HG02981 (cell line): ENCODE data around the gene SYCE3.
"Not testable (repeated sequence)": the region's sequence is repeated elsewhere in the genome, so short reads cannot be mapped to it uniquely, and the experiment has no call there.

Source experiments
- ATAC-seq: cut with Tn5 transposase; IDR thresholded peaks from one replicate; pipeline ENCODE4 v1.9.1; 2021; ENCODE audit warnings: mild to moderate bottlenecking, moderate library complexity; ENCODE audit not compliant: unreplicated experiment

The SYCE3 gene

DNA sequence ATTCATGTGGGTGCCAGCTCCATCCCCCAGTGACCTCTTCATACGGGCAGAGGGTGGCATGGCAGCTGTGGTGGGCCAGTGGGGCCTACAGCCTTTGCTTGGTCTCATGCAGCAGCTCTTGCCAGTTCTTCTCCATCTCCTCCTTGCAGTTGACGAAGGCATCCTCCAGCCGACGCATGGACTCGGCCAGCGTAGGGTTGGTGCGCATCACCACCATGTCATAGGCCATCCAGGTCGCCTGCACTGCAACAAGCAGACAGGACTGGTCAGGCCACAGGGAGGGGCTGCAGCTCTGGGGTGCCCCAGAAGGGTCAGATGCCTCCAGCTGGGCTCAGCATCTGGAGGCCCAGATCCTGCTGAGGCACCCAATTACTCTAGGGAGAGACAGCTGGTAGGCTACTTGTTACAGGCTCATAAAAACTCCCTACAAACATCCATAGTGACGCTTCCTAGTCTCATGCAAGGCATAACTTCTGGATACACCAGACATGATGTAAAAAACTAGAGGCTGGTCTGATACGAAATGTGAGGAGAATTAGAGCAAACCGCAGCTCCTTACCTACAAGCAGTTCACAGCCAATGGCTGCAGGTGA lies 11.5 kb downstream of the SYCE3 start:
- no peak for ATAC-seq

DNA sequence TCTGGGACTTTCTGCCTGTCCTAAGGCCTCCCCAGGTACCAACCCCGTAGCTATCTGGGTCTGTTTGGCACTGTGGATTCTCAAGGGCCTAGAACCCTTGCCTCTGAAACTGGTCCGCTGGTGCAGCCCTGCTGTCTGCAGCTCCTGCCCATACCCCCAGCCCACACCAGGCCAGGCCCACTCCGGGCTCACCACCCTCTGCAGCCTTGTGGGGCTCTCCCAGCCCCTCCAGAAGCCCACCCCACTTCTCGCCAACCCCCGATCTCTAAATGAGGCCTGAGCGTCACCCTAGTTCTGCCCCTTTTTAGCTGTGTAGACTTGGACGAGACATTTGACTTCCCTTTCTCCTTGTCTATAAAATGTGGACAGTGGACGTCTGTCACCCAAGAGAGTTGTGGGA lies 12.3 kb downstream of the SYCE3 start:
- ATAC-seq, result no peak

DNA sequence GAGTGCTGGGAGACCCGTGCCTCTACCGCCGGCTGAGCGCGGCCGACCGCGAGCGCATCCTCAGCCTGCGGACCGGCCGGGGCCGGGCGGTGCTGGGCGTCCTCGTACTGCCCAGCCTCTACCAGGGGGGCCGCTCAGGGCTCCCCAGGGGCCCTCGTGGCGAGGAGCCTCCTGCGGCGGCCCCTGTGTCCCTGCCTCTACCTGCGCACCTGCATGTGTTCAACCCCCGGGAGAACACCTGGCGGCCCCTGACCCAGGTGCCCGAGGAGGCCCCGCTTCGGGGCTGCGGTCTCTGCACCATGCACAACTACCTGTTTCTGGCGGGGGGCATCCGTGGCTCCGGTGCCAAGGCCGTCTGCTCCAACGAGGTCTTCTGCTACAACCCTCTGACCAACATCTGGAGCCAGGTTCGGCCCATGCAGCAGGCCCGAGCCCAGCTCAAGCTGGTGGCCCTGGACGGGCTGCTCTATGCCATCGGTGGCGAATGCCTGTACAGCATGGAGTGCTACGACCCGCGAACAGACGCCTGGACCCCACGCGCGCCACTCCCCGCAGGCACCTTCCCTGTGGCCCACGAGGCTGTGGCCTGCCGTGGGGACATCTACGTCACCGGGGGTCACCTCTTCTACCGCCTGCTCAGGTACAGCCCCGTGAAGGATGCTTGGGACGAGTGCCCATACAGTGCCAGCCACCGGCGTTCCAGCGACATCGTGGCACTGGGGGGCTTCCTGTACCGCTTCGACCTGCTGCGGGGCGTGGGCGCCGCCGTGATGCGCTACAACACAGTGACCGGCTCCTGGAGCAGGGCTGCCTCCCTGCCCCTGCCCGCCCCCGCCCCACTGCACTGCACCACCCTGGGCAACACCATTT lies 13.6 kb downstream of the SYCE3 start:
- ATAC-seq, result no peak

DNA sequence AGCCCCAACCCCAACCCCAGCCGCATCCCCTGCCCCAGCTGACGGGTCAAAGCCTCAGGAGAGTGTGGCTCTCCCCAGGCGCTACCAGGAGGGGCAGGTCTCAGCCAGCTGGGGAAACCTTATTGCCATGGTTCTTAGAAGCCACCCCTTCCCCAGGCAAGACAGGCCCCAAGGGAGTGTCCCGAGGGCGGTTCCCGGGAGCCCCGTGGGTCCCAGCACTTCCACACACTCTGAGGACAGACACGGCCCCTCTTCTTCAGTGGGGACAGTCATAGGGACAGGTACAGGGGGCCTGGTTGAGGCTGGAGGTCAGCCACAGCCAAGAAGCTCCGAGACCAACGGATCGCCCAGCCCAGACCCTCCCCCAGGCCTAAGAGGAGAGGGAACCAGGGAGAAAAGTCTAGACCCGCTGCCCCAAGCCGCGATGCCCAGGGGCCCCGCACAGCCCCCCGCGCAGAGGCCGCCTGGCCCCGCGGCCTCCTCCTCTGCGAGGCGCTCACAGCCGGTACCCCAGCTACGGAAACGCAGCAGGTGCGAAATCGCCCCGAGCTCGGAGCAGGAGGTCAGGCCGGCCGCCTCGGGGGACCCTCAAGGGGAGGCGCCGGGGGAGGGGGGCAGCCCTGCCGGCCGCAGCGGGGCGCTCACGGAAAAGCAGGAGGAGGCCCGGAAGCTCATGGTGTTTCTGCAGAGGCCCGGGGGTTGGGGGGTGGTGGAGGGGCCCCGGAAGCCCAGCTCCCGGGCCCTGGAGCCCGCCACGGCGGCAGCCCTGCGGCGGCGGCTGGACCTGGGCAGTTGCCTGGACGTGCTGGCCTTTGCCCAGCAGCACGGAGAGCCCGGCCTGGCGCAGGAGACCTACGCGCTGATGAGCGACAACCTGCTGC lies 14.4 kb downstream of the SYCE3 start:
- no peak for ATAC-seq

DNA sequence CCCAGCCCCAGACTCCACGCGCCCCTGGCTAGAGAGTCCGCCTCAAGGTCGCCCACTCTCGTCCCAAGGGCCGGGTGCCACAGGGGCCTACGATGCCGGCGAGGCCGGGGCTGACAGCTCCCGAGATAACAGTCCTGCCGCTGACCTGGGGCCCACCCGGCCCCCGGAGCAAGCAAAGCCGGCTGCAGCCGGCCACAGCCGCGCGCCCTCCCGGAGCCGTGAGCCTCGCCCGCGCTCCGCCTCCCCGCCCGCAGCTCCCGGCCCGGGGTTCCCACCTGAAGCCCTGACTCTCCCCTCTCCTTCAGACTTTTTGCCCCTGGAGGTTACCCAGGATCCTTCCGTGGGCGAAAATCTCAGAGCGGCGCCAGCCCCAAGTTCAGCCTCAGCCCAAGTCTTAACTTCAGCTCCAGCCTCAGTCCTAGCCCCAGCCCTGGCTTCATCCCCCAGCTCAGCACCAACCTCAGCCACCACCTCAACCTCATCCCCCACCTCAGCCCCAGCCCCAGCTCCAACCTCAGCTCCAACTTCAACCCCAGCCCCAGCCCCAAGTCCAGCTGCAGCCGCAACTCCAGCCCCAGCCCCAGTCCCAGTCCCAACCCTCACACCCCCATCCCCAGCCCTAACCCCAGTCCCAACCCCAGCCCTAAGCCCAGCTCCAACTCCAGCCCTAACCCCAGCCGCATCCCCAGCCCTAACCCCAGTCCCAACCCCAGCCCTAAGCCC lies 15.3 kb downstream of the SYCE3 start:
- ATAC-seq, result no peak

DNA sequence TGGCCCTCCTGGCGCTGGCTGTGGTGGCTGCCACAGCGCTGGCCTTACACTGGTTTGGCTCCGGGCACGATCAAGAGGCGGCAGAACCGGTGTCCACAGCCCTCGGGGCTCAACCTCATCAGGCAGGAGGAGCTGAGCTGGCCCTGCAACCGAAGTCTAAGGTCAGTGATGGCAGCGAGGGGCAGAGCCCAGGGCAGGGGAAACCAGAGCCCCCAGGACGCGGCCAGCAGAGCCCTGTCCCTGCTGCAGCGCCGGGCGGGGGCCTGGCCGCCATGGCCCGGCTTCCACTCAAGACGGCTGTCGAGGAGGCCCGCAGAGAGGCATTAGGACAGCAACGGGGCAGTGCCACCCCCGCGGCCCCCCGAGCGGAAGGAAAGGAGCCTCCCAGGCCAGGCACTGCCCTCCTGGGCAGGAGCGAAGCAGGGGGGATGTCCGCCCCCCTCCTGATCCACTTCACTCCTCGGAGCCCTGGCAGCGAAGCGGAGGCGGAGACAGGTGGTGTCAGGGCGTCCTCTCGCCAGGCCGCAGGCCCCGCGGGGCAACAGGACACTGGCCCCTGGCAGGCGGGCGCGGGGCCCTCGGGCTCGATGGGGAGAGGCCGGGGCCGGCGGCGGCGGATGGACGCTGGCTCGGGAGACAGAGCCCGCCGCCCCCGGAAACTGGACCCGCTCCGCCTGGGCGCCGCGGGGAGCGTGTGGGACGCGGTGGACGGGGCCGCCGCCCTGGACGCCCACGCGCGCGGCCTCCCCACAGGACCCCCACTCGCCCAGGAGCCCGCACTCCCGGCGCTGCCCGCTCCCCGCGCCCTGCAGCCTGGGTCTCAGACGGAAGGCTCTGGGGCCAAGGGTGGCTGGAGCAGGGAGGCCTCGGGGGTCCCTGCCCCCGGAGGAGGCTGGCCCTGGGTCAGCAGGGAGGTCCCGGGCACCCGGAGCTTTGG lies 16.1 kb downstream of the SYCE3 start:
- no peak for ATAC-seq

DNA sequence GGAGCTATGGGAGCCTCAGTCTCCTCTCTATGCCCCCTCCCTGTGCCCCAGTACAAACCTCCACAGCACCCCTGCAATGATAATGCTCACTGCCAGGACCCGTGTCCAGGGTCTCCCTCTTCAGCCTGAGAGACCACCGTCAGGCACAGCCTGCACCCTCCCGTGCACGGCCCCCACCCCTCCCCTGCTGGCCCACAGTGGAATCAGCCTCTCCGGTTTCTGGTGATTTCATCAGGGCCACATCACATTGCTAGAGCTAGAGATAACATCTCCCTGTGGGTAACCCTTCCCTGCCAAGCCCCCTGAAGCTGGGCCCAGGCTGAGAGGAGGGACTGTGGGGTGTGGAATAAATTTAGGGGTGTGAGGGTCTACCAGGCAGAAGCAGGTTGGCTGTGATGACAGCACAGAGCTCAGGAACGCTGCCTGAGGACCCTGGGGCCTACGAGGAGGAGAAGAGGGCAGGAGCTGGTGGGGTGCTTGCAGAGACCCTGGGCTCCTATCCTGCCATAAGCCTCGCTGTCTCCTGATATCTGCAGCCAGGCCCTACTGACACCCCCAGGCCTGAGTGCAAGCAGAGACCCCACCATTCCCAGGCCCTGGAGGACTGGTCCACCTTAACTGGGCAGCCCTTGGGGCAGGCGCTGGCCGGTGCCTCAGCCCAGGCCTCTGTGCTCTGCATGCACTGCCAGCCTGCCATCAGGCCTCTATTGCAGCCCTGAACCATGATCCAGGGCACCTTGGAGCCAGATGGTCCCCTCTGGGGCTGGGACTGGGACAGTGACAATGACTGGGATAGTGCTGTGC lies 17.0 kb downstream of the SYCE3 start, which contains the start of gene KLHDC7B:
TSS of gene KLHDC7B (plus strand) at position 378 of the 804 bp plus-strand sequence. CDS start at position 723, 345 bp downstream.
- ATAC-seq, result no peak

DNA sequence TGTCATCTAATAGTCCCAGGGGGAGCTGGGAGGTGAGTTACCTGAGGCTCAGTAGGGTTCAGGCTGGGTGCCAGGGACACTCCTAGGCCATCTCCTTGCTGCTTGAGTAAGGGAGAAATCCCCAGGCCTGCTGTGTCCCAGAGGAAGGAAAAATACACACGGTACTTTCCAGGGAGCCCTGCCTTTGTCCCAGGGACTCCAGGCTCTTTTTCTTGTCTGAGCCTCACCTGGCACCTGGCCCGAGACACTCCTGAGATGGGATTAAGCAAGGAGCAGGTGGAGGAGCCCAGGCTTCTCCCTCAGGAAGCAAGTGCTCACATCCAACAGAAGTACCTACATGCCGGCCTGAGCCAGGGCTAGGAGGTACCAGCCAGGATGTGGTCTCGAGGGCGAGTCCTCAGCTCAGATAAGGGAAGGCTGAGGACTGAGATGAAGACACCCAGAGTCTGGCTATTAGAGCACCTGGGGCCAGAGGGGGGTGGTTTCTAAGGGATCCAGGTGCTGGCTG lies 17.9 kb downstream of the SYCE3 start:
- no peak for ATAC-seq

DNA sequence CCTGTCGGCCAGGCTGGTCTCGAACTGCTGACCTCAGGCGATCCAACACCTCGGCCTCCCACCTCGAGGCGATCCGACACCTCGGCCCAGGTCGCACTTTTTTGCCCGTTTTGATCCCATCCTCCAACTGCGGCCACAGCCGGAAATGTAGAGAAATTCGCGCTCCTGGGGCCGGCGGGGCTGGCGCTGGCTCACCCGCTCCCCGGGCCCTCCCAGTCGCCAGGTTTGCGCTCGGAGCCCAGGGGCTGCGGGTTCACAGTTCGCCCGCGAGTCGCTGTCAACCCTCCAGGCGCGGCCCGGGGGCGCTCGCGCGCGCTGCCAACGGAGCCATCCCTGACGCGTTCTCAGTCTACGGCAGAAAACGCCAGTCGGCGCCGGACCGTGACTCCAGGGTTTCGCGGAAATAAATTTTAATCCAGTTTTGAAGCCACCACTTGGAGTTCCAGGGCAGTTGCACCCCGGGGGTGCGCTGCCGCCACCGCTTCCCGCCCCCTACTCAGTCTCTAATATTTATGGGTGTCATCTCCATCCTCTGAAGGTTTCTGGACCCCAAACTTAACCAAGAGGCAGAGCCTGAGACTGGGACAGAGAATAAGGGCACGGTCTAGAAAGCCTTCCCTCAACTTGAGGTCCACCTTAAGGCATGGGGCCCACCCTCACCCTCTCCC lies 18.5 kb downstream of the SYCE3 start:
- ATAC-seq, result no peak

DNA sequence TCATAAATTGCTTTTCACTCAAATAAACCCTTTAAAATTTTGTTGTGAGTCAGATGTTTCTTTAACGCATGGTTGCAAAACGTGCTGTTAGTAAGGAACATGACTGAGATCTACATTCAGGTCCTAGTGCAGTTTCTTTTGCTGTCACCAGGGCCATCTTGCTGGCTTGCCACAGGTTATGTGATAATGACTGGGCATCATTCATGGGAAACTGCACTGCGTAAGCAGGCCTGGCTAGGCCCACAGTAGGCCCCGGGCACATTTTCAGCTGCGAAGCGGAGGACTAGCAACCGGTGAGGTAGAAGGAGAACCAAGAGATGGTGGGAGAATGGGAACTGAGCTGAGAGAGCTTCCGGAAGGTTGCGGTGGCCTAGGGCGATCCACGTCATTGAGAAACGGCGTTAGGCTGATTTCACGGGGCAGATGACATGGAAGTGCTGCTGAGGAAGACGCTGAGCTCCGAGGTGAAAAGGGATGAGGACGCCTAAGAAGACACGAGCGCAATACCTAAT lies 20.2 kb downstream of the SYCE3 start:
- no peak for ATAC-seq

DNA sequence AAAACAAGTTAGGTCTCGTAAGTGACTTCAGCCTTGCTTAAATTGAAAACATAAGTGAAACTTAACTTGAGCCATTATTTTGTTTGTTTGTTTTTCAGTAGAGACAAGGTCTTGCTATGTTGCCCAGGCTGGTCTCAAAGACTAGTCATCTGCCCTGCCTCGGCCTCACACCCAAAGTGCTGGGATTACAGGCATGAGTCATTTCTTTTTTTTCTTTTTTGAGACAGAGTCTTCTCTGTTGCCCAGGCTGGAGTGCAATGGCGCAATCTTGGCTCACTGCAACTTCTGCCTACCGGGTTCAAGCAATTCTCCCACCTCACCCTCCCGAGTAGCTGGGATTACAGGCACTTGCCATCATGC lies 21.1 kb downstream of the SYCE3 start:
- not testable (repeated sequence) for ATAC-seq

DNA sequence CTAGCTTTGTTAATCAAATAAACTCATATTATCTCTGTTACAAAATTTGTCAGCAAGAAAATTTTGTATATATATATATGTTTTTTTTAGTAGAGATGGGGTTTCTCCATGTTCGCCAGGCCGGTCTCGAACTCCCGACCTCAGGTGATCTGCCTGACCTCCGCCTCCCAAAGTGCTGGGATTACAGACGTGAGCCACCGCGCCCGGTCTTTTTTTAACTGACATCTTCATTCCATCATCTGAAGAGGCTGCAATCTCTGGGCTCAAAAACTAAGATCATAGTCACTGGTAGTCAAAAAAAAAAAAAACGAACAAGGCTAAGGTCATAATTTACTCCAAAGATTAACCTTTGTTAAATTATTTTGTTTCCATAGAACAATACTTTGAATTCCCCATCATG lies 22.3 kb downstream of the SYCE3 start:
- ATAC-seq, result no peak

DNA sequence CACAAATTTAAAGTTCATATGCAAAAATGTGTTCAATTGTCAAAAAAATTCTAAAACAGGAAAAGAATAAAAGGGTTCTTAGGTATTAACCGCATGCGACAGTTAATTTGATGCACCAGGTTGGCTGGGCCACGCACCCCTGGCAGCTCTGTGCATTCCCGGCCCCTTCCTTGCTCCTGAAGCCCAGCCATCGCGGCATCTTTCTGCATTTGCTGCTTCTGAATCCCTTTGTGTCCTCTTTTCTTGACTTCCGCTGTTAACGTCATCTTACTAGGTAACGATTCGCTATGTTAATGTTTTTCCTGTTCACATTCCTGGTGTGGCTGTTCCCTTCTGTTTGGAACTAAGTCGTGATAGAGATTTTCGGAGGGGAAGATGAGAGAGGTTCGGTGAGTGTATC lies 25.0 kb downstream of the SYCE3 start:
- no peak for ATAC-seq

DNA sequence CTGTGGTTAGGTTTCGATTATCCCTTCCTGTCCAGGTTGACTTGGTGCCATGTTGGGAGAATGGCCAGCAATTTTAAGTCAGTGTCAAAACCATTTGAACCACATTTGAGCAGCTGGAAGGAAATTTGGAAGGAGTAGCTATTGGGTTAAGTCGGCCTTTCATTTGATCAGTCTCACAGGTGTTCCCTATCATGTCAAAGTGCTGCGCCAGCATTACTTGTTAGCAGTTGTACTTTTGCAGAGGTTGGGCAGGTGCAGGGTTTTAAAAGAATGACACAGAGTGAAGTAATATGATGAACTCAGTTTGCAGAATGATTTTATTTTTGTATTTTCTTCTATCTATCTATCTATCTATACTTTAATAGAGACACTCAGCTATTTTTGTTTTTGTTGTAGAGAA lies 26.5 kb downstream of the SYCE3 start:
- no peak for ATAC-seq

DNA sequence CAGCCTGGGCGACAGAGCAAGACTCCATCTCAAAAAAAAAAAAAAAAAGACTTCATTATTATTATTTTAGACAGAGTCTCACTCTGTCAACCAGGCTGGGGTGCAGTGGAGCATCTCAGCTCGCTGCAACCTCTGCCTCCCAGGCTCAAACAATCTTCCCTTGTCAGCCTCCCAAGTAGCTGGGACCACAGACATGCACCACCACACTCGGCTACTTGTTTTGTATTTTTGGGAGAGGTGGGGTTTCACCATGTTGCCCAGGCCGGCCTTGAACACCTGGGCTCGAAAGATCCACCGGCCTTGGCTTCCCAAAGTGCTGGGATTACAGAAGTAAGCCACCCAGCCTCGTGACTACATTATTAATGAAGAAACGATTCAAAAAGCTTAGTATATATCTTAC lies 27.6 kb downstream of the SYCE3 start:
- no peak for ATAC-seq

DNA sequence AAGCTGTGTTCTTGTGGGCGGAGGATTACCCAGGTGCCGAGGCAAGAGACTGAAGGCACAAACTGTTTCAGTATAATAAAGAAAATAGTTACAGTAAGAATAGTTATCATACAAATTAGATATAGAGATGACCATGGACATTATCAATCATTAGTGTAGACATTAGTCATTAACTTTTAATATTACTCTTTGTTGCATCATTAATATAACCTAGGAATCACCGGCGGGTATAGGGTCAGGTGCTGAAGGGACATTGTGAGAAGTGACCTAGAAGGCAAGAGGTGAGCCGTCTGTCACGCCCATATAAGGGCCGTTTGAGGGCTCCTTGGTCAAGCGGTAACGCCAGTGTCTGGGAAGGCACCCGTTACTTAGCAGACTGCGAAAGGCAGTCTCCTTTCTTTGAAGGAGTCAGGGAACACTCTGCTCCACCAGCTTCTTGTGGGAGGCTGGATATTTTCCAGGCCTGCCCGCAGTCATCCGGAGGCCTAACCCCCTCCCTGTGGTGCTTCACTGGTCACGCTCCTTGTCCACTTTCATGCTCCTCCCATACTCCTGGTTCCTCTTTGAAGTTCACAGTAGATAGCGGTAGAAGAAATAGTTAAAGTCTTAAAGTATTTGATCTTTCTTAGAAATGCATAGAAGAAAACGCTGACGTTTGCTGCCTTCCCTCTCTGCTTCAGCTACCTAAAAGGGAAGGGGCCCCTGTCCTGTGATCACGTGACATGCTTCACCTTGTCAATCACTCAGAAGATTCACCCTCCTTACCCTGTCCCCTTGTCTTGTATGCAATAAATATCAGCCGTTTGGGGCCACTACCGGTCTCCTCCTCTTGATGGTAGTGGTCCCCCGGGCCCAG lies 28.6 kb downstream of the SYCE3 start:
- not testable (repeated sequence) for ATAC-seq
